ENCODE results near the gene DPP9.

DPP9 gene

GRCh38 chr19:4678881-4679790, 44.5 kb downstream of the DPP9 start:
- Histone ChIP-seq H4K20me1 (ENCODE audit: insufficient read depth, low read length) (no peaks in the 10 kb centered on the region; the same call in 1 of the 2 replicates), H3K79me2 (ENCODE audit: low read length) (no peaks in the 10 kb centered on the region), H3K4me3 (ENCODE audit: low read length) (no peak overlapping the region), H3K9me3 (ENCODE audit: insufficient read depth, low read length) (no peaks in the 10 kb centered on the region), H3K36me3 (replicated peaks; ENCODE audit: low read depth, low read length) (peaks cover 21% of the 10 kb centered on the region), H3K27me3 (ENCODE audit: low read depth, low read length) (no peaks in the 10 kb centered on the region), H3K27ac (ENCODE audit: low read length) (no peak overlapping the region), H3K9ac (ENCODE audit: low read length) (no peak overlapping the region), H3K4me2 (ENCODE audit: low read length) (no peak overlapping the region), H2AFZ (ENCODE audit: low read depth, low read length) (no peak overlapping the region), H3K4me1 (ENCODE audit: low read length) (no peaks in the 10 kb centered on the region)
- TF ChIP-seq CTCF (IDR thresholded peaks at IDR 0.05; ENCODE audit: low read depth, low read length) (no peak), EZH2phosphoT487 (IDR thresholded peaks at IDR 0.05; ENCODE audit: low read depth) (no peak)

GRCh38 chr19:4676955-4677731, 46.5 kb downstream of the DPP9 start:
- peaks cover 13% of the 10 kb centered on the region for H3K36me3 ChIP-seq (replicated peaks; ENCODE audit: low read depth, low read length)
- H3K4me1 ChIP-seq (ENCODE audit: low read length): no peaks in the 10 kb centered on the region
- no peaks in the 10 kb centered on the region for H3K79me2 ChIP-seq (ENCODE audit: low read length)
- no peak overlapping the region for H3K4me3 ChIP-seq (ENCODE audit: low read length)
- H3K27ac ChIP-seq (ENCODE audit: low read length): no peak overlapping the region
- no peaks in the 10 kb centered on the region for H3K27me3 ChIP-seq (ENCODE audit: low read depth, low read length)
- H3K9me3 ChIP-seq (ENCODE audit: insufficient read depth, low read length): no peaks in the 10 kb centered on the region
- TF ChIP-seq EZH2phosphoT487 (IDR thresholded peaks at IDR 0.05; ENCODE audit: low read depth) (no peak), CTCF (IDR thresholded peaks at IDR 0.05; ENCODE audit: low read depth, low read length) (peak; percentile 51)
- H2AFZ ChIP-seq (ENCODE audit: low read depth, low read length): no peak overlapping the region
- no peaks in the 10 kb centered on the region; the same call in 1 of the 2 replicates for H4K20me1 ChIP-seq (ENCODE audit: insufficient read depth, low read length)
- H3K4me2 ChIP-seq (ENCODE audit: low read length): no peak overlapping the region
- H3K9ac ChIP-seq (ENCODE audit: low read length): no peak overlapping the region

GRCh38 chr19:4675346-4675745, 48.3 kb downstream of the DPP9 start:
- Histone ChIP-seq H3K9ac (ENCODE audit: low read length) (no peak overlapping the region), H3K27ac (ENCODE audit: low read length) (no peak overlapping the region), H4K20me1 (ENCODE audit: insufficient read depth, low read length) (no peaks in the 10 kb centered on the region; the same call in 1 of the 2 replicates), H3K27me3 (ENCODE audit: low read depth, low read length) (no peaks in the 10 kb centered on the region), H3K4me1 (ENCODE audit: low read length) (no peaks in the 10 kb centered on the region), H3K9me3 (ENCODE audit: insufficient read depth, low read length) (no peaks in the 10 kb centered on the region), H3K79me2 (ENCODE audit: low read length) (no peaks in the 10 kb centered on the region), H3K36me3 (replicated peaks; ENCODE audit: low read depth, low read length) (peaks cover 13% of the 10 kb centered on the region), H2AFZ (ENCODE audit: low read depth, low read length) (no peak overlapping the region), H3K4me2 (ENCODE audit: low read length) (no peak overlapping the region), H3K4me3 (ENCODE audit: low read length) (no peak overlapping the region)
- TF ChIP-seq EZH2phosphoT487 (IDR thresholded peaks at IDR 0.05; ENCODE audit: low read depth) (no peak), CTCF (IDR thresholded peaks at IDR 0.05; ENCODE audit: low read depth, low read length) (no peak)

- H3K9ac ChIP-seq (ENCODE audit: low read length): no peak overlapping the region
- H4K20me1 ChIP-seq (ENCODE audit: insufficient read depth, low read length): no peaks in the 10 kb centered on the region; the same call in 1 of the 2 replicates
- H3K36me3 ChIP-seq (replicated peaks; ENCODE audit: low read depth, low read length): peaks cover 8% of the 10 kb centered on the region
- no peaks in the 10 kb centered on the region for H3K9me3 ChIP-seq (ENCODE audit: insufficient read depth, low read length)
- H3K27ac ChIP-seq (ENCODE audit: low read length): no peak overlapping the region
- TF ChIP-seq CTCF (IDR thresholded peaks at IDR 0.05; ENCODE audit: low read depth, low read length) (no peak), EZH2phosphoT487 (IDR thresholded peaks at IDR 0.05; ENCODE audit: low read depth) (no peak)
- H3K79me2 ChIP-seq (ENCODE audit: low read length): peaks cover 11% of the 10 kb centered on the region
- no peaks in the 10 kb centered on the region for H3K27me3 ChIP-seq (ENCODE audit: low read depth, low read length)
- no peak overlapping the region for H3K4me3 ChIP-seq (ENCODE audit: low read length)
- no peak overlapping the region for H3K4me2 ChIP-seq (ENCODE audit: low read length)
- no peak overlapping the region for H2AFZ ChIP-seq (ENCODE audit: low read depth, low read length)
- peaks cover 6% of the 10 kb centered on the region for H3K4me1 ChIP-seq (ENCODE audit: low read length)
Measured at GRCh38 chr19:4673726-4674125, 49.9 kb downstream of the DPP9 start.
